ENCODE measurements around the gene PSENEN. TPM values are rescaled to one million over a fixed set of nuclear protein-coding genes. Genes with fewer than 3 reads are reported as not detected.

Gene PSENEN
- total and polyA plus RNA-seq, 9 of the 15 experiments (the other 6 are each of a cell fraction or from before 2014, with no cell fraction given), result 34.5 to 299 (median 61.1) TPM

DNA sequence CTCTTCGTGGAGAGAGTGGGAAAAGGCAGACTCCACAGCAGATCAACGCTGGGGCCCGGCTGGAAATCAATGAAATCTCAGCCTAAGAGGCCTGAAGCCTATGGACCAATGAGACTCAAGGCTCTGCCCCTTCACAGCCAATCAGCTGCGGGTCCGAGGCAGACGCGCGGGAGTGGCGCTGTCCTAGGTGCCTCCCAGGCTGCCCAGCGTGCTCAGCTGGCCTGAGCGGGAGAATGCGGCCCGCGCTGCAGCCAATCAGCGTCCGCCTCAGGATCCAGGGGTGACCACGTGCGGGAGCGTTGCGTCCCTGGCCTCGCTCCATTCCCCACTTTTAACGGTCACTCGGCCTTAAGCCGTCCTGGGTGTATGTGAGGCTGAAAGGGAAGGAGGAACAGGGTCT lies 41.2 kb upstream of the PSENEN start, which contains the start of gene ZBTB32 (continued):
- TF ChIP-seq, protein P1, sequence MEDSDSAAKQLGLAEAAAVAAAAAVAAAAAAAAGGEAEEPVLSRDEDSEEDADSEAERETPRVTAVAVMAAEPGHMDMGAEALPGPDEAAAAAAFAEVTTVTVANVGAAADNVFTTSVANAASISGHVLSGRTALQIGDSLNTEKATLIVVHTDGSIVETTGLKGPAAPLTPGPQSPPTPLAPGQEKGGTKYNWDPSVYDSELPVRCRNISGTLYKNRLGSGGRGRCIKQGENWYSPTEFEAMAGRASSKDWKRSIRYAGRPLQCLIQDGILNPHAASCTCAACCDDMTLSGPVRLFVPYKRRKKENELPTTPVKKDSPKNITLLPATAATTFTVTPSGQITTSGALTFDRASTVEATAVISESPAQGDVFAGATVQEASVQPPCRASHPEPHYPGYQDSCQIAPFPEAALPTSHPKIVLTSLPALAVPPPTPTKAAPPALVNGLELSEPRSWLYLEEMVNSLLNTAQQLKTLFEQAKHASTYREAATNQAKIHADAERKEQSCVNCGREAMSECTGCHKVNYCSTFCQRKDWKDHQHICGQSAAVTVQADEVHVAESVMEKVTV (CRISPR knock-in tag; IDR thresholded peaks at IDR 0.05), result no peak
- TF ChIP-seq BDP1 (IDR thresholded peaks at IDR 0.05; ENCODE audit: insufficient read depth, insufficient read length), result no peak
- TF ChIP-seq ZSCAN29 (IDR thresholded peaks at IDR 0.05), result no peak
- TF ChIP-seq ZFP1 (CRISPR knock-in tag; IDR thresholded peaks at IDR 0.05), result no peak
- no peak; a peak in 1 of 4 replicates for TF ChIP-seq SIN3A (IDR thresholded peaks at IDR 0.05; ENCODE audit: borderline replicate concordance in 2 of 2, control insufficient read depth in 1 of 2, low read depth in 2 of 2, low read length in 2 of 2)
- no peak for TF ChIP-seq SMARCA5 (IDR thresholded peaks at IDR 0.05)
- TF ChIP-seq EWSR1 (IDR thresholded peaks at IDR 0.05; ENCODE audit: borderline replicate concordance, low read depth, partially characterized antibody), result no peak
- TF ChIP-seq CBX5 (IDR thresholded peaks at IDR 0.05; ENCODE audit: borderline replicate concordance, low read depth), result no peak
- TF ChIP-seq POU5F1 (IDR thresholded peaks at IDR 0.05; ENCODE audit: borderline replicate concordance, low read depth, low read length, partially characterized antibody), result no peak
- no peak for TF ChIP-seq ZNF23 (CRISPR knock-in tag; IDR thresholded peaks at IDR 0.05)
- TF ChIP-seq ZBTB8A (IDR thresholded peaks at IDR 0.05; ENCODE audit: partially characterized antibody), result no peak
- no peak for TF ChIP-seq MTA1 (IDR thresholded peaks at IDR 0.05; ENCODE audit: borderline replicate concordance)
- TF ChIP-seq MTA3 (IDR thresholded peaks at IDR 0.05; ENCODE audit: borderline replicate concordance), result no peak
- TF ChIP-seq, protein P2, sequence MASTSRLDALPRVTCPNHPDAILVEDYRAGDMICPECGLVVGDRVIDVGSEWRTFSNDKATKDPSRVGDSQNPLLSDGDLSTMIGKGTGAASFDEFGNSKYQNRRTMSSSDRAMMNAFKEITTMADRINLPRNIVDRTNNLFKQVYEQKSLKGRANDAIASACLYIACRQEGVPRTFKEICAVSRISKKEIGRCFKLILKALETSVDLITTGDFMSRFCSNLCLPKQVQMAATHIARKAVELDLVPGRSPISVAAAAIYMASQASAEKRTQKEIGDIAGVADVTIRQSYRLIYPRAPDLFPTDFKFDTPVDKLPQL (IDR thresholded peaks at IDR 0.05; ENCODE audit: extremely low read depth, insufficient read length), result no peak
- no peak for TF ChIP-seq SAFB (IDR thresholded peaks at IDR 0.05; ENCODE audit: borderline replicate concordance, low read depth, low read length)
- no peak for TF ChIP-seq KLF13 (tag; IDR thresholded peaks at IDR 0.05; ENCODE audit: borderline replicate concordance, low read depth)
- TF ChIP-seq, protein P3, sequence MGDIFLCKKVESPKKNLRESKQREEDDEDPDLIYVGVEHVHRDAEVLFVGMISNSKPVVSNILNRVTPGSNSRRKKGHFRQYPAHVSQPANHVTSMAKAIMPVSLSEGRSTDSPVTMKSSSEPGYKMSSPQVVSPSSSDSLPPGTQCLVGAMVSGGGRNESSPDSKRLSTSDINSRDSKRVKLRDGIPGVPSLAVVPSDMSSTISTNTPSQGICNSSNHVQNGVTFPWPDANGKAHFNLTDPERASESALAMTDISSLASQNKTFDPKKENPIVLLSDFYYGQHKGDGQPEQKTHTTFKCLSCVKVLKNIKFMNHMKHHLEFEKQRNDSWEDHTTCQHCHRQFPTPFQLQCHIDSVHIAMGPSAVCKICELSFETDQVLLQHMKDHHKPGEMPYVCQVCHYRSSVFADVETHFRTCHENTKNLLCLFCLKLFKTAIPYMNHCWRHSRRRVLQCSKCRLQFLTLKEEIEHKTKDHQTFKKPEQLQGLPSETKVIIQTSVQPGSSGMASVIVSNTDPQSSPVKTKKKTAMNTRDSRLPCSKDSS (IDR thresholded peaks at IDR 0.05; ENCODE audit: low read depth, partially characterized antibody), result no peak
- TF ChIP-seq DIDO1 (tag; IDR thresholded peaks at IDR 0.05; ENCODE audit: low read depth), result no peak
- TF ChIP-seq ZNF57 (CRISPR knock-in tag; IDR thresholded peaks at IDR 0.05), result no peak
- TF ChIP-seq HMBOX1 (IDR thresholded peaks at IDR 0.05), result no peak
- no peak for TF ChIP-seq CAMTA2 (CRISPR knock-in tag; conservative IDR thresholded peaks at IDR 0.05)
- TF ChIP-seq ZNF699 (CRISPR knock-in tag; IDR thresholded peaks at IDR 0.05; ENCODE audit: insufficient replicate concordance), result no peak
- no peak for TF ChIP-seq SMARCB1 (IDR thresholded peaks at IDR 0.05; ENCODE audit: insufficient read length, low read depth)
- TF ChIP-seq XRCC3 (IDR thresholded peaks at IDR 0.05), result no peak
- TF ChIP-seq CBX1 (IDR thresholded peaks at IDR 0.05; ENCODE audit: low read depth), result no peak
- TF ChIP-seq ZNF668 (CRISPR knock-in tag; IDR thresholded peaks at IDR 0.05), result no peak
- no peak for TF ChIP-seq SP2 (IDR thresholded peaks at IDR 0.05; ENCODE audit: extremely low read depth, low read depth, low read length, poor library complexity, severe bottlenecking)
